SK-N-SH treated with all-trans-retinoic acid at 6 μM for 48 hours (cell line): ENCODE results near the gene BEST3.

Experiments
- ATAC-seq: fragments of 200-7000 bp; cut with Tn5 transposase; 3 replicates; pipeline ENCODE4 v1.9.1; 2020; ENCODE audit warnings: mild to moderate bottlenecking, moderate library complexity
- BACH2 ChIP-seq: fragments of 250-450 bp; sonication (Bioruptor Pico); IDR thresholded peaks from 2 replicates; pipeline ENCODE4 v1.9.0; 2021; ENCODE audit warnings: mild to moderate bottlenecking, borderline replicate concordance
- CREB5 ChIP-seq: fragments of 250-450 bp; sonication (Bioruptor Pico); IDR thresholded peaks from 2 replicates; pipeline ENCODE4 v1.5.1; 2020; ENCODE audit warnings: low read depth, mild to moderate bottlenecking, moderate library complexity
- CSDC2 ChIP-seq: fragments of 250-450 bp; sonication (Bioruptor Pico); IDR thresholded peaks from 2 replicates; pipeline ENCODE4 v1.5.0; 2020; ENCODE audit warnings: mild to moderate bottlenecking, moderate library complexity
- CSRNP3 ChIP-seq: fragments of 250-450 bp; sonication (Bioruptor Pico); IDR thresholded peaks from 2 replicates; pipeline ENCODE4 v1.5.1; 2021; ENCODE audit warnings: mild to moderate bottlenecking, moderate library complexity
- ESRRG ChIP-seq: fragments of 250-450 bp; sonication (Bioruptor Pico); IDR thresholded peaks from 2 replicates; pipeline ENCODE4 v1.6.1; 2021; ENCODE audit warnings: mild to moderate bottlenecking
- ISL1 ChIP-seq: fragments of 250-450 bp; sonication (Bioruptor Pico); IDR thresholded peaks from 2 replicates; pipeline ENCODE4 v2.1.2; 2022; ENCODE audit warnings: mild to moderate bottlenecking, moderate library complexity
- PPARA ChIP-seq: fragments of 250-450 bp; sonication (Bioruptor Pico); IDR thresholded peaks from 2 replicates; pipeline ENCODE4 v1.5.0; 2020; ENCODE audit warnings: mild to moderate bottlenecking, borderline replicate concordance
- RARB ChIP-seq: fragments of 250-450 bp; sonication (Bioruptor Pico); IDR thresholded peaks from 2 replicates; pipeline ENCODE4 v1.8.0; 2021; ENCODE audit warnings: mild to moderate bottlenecking, moderate library complexity
- TCF4 ChIP-seq: fragments of 250-450 bp; sonication (Bioruptor Pico); IDR thresholded peaks from 2 replicates; pipeline ENCODE4 v1.8.0; 2021; ENCODE audit warnings: mild to moderate bottlenecking, moderate library complexity, borderline replicate concordance
- TOX ChIP-seq: fragments of 250-450 bp; sonication (Bioruptor Pico); IDR thresholded peaks from 2 replicates; pipeline ENCODE4 v1.8.0; 2021; ENCODE audit warnings: mild to moderate bottlenecking, moderate library complexity, borderline replicate concordance
- ZC3H10 ChIP-seq: fragments of 250-450 bp; sonication (Bioruptor Pico); IDR thresholded peaks from 2 replicates; pipeline ENCODE4 v1.5.1; 2021; ENCODE audit warnings: mild to moderate bottlenecking, moderate library complexity
- ZFP3 ChIP-seq: fragments of 250-450 bp; sonication (Bioruptor Pico); IDR thresholded peaks from 2 replicates; pipeline ENCODE4 v1.5.0; 2020; ENCODE audit warnings: mild to moderate bottlenecking, moderate library complexity
- ZFP30 ChIP-seq: fragments of 450-650 bp; formaldehyde crosslinking; IDR thresholded peaks from 2 replicates; pipeline ENCODE4 v1.5.0; 2022; ENCODE audit warnings: mild to moderate bottlenecking, moderate library complexity
- ZNF565 ChIP-seq: fragments of 450-650 bp; formaldehyde crosslinking; conservative IDR thresholded peaks from 2 replicates; pipeline ENCODE4 v1.5.0; 2020; ENCODE audit warnings: low read depth, mild to moderate bottlenecking, moderate library complexity
- ZNF70 ChIP-seq: fragments of 450-650 bp; formaldehyde crosslinking; IDR thresholded peaks from 2 replicates; pipeline ENCODE4 v1.5.0; 2020; ENCODE audit warnings: mild to moderate bottlenecking, moderate library complexity
- ZNF8 ChIP-seq: fragments of 450-650 bp; formaldehyde crosslinking; IDR thresholded peaks from 2 replicates; pipeline ENCODE4 v1.5.0; 2020; ENCODE audit warnings: mild to moderate bottlenecking, moderate library complexity
- TF ChIP-seq, protein P1 (sequence below): fragments of 250-450 bp; sonication (Bioruptor Pico); IDR thresholded peaks from 2 replicates; pipeline ENCODE4 v1.8.0; 2020; ENCODE audit warnings: mild to moderate bottlenecking, moderate library complexity, borderline replicate concordance
- TF ChIP-seq, protein P2 (sequence below): fragments of 250-450 bp; sonication (Bioruptor Pico); IDR thresholded peaks from 2 replicates; pipeline ENCODE4 v1.8.0; 2021; ENCODE audit warnings: low read depth, mild to moderate bottlenecking, moderate library complexity, borderline replicate concordance
- TF ChIP-seq, protein P3 (sequence below): fragments of 250-450 bp; sonication (Bioruptor Pico); IDR thresholded peaks from 2 replicates; pipeline ENCODE4 v1.5.0; 2020; ENCODE audit warnings: mild to moderate bottlenecking, moderate library complexity

BEST3 gene

GRCh38 chr12:69644511-69644910 lies 54.6 kb downstream of the BEST3 start:
- no peak for TF ChIP-seq ZC3H10 (CRISPR knock-in tag)
- no peak for TF ChIP-seq ISL1 (CRISPR knock-in tag)
- TF ChIP-seq ESRRG (CRISPR knock-in tag), result no peak
- no peak for TF ChIP-seq CSDC2 (CRISPR knock-in tag)
- TF ChIP-seq RARB (CRISPR knock-in tag), result no peak
- no peak for TF ChIP-seq PPARA (CRISPR knock-in tag)
- no peak for TF ChIP-seq TOX
- TF ChIP-seq TCF4 (CRISPR knock-in tag), result no peak
- TF ChIP-seq ZFP3 (CRISPR knock-in tag), result no peak
- TF ChIP-seq, protein P1, sequence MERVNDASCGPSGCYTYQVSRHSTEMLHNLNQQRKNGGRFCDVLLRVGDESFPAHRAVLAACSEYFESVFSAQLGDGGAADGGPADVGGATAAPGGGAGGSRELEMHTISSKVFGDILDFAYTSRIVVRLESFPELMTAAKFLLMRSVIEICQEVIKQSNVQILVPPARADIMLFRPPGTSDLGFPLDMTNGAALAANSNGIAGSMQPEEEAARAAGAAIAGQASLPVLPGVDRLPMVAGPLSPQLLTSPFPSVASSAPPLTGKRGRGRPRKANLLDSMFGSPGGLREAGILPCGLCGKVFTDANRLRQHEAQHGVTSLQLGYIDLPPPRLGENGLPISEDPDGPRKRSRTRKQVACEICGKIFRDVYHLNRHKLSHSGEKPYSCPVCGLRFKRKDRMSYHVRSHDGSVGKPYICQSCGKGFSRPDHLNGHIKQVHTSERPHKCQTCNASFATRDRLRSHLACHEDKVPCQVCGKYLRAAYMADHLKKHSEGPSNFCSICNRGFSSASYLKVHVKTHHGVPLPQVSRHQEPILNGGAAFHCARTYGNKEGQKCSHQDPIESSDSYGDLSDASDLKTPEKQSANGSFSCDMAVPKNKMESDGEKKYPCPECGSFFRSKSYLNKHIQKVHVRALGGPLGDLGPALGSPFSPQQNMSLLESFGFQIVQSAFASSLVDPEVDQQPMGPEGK (CRISPR knock-in tag), result no peak
- ATAC-seq, result no peak

DNA sequence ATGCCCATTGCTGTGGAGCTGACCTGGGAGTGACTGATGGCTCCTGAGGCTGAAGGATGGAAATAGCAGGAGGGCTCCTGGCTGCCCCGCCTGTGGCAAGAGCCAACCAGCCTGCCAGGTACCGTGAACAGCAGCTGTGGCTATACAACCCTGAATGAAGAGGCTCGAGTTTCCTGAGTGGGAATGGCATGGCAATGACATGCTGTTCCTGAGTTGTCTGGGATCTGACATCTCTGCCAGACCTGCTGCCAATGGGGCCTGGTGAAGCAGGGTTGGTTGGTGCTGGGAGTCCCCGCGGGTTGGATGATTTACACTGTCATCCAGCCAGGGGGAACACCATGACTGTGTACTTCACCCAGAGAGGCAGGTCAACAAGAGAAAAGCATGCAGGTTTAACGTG lies 56.6 kb downstream of the BEST3 start:
- ATAC-seq, result no peak
- TF ChIP-seq BACH2 (CRISPR knock-in tag) (no peak), ZFP30 (no peak), ISL1 (CRISPR knock-in tag) (no peak), ZNF70 (no peak), ZNF8 (no peak), RARB (CRISPR knock-in tag) (no peak), ZNF565 (CRISPR knock-in tag) (no peak), ZFP3 (CRISPR knock-in tag) (no peak), CREB5 (CRISPR knock-in tag) (no peak), CSDC2 (CRISPR knock-in tag) (no peak), TOX (no peak), CSRNP3 (CRISPR knock-in tag) (no peak), ESRRG (CRISPR knock-in tag) (no peak)
- TF ChIP-seq, protein P1 (CRISPR knock-in tag), result no peak
- TF ChIP-seq, protein P2, sequence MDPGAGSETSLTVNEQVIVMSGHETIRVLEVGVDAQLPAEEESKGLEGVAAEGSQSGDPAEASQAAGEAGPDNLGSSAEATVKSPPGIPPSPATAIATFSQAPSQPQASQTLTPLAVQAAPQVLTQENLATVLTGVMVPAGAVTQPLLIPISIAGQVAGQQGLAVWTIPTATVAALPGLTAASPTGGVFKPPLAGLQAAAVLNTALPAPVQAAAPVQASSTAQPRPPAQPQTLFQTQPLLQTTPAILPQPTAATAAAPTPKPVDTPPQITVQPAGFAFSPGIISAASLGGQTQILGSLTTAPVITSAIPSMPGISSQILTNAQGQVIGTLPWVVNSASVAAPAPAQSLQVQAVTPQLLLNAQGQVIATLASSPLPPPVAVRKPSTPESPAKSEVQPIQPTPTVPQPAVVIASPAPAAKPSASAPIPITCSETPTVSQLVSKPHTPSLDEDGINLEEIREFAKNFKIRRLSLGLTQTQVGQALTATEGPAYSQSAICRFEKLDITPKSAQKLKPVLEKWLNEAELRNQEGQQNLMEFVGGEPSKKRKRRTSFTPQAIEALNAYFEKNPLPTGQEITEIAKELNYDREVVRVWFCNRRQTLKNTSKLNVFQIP (CRISPR knock-in tag), result no peak
- TF ChIP-seq, protein P3, sequence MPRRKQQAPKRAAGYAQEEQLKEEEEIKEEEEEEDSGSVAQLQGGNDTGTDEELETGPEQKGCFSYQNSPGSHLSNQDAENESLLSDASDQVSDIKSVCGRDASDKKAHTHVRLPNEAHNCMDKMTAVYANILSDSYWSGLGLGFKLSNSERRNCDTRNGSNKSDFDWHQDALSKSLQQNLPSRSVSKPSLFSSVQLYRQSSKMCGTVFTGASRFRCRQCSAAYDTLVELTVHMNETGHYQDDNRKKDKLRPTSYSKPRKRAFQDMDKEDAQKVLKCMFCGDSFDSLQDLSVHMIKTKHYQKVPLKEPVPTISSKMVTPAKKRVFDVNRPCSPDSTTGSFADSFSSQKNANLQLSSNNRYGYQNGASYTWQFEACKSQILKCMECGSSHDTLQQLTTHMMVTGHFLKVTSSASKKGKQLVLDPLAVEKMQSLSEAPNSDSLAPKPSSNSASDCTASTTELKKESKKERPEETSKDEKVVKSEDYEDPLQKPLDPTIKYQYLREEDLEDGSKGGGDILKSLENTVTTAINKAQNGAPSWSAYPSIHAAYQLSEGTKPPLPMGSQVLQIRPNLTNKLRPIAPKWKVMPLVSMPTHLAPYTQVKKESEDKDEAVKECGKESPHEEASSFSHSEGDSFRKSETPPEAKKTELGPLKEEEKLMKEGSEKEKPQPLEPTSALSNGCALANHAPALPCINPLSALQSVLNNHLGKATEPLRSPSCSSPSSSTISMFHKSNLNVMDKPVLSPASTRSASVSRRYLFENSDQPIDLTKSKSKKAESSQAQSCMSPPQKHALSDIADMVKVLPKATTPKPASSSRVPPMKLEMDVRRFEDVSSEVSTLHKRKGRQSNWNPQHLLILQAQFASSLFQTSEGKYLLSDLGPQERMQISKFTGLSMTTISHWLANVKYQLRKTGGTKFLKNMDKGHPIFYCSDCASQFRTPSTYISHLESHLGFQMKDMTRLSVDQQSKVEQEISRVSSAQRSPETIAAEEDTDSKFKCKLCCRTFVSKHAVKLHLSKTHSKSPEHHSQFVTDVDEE (CRISPR knock-in tag), result no peak
- TF ChIP-seq, all 23 proteins: peak for 0

- TF ChIP-seq CSDC2 (CRISPR knock-in tag), result no peak
- no peak for TF ChIP-seq PPARA (CRISPR knock-in tag)
- ATAC-seq, result no peak
Measured at GRCh38 chr12:69641546-69641945, 57.6 kb downstream of the BEST3 start.
